ENCODE results near the gene CASTOR1.

Gene CASTOR1

DNA sequence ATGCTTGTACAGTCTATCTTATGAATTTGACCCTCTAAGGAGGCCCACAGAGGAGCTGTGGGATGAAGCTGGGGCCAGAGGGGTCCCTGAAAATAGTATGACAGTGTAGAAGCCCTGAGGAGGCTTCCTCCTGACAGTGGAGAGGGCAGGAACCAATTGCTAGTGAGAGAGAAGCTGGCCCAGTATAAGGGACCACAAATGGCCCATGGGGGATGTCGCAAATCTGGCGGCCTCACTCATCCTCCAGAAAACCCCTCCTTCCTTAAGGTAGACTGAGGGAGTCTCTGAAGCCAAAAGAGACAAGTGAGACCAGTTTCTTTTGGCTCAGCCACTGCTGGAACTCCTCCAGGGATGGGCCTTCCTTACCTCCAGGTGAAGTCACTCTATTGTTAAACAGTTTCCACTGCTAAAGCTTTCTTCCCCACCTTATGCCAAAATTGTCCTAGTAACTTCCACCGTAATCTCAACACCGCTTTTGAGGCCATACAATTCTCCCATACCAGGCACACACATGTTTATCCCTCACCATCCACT lies 17.8 kb upstream of the CASTOR1 start:
- Histone ChIP-seq H3K9me3 (ENCODE audit: control insufficient read depth, insufficient read depth, low read depth, low read length) (no peaks in the 10 kb centered on the region), H3K36me3 (ENCODE audit: control insufficient read depth in 2 of 2, insufficient read depth in 1 of 2, low read length in 2 of 2) (peaks cover 0 to 26% of the 10 kb centered on the region in 2 experiments; a peak in 1 of 3 replicates), H3K4me1 (ENCODE audit: control insufficient read depth, insufficient read depth, low read length) (no peaks in the 10 kb centered on the region), H3K4me3 (ENCODE audit: low read depth, low read length) (no peak overlapping the region), H3K27ac (ENCODE audit: extremely low read depth, low read depth, low read length) (no peak overlapping the region)
- TF ChIP-seq, protein P1, sequence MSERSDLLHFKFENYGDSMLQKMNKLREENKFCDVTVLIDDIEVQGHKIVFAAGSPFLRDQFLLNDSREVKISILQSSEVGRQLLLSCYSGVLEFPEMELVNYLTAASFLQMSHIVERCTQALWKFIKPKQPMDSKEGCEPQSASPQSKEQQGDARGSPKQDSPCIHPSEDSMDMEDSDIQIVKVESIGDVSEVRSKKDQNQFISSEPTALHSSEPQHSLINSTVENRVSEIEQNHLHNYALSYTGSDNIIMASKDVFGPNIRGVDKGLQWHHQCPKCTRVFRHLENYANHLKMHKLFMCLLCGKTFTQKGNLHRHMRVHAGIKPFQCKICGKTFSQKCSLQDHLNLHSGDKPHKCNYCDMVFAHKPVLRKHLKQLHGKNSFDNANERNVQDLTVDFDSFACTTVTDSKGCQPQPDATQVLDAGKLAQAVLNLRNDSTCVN (tag by site-specific recombination; optimal IDR thresholded peaks at IDR 0.05), result no peak
- TF ChIP-seq ZNF596 (tag by site-specific recombination; IDR thresholded peaks at IDR 0.05), result no peak
- no peak for TF ChIP-seq ZNF777 (tag by site-specific recombination; IDR thresholded peaks at IDR 0.05; ENCODE audit: borderline replicate concordance)
- TF ChIP-seq ZNF701 (tag by site-specific recombination; IDR thresholded peaks at IDR 0.05), result no peak
- no peak for TF ChIP-seq EGR2 (tag by site-specific recombination; IDR thresholded peaks at IDR 0.05; ENCODE audit: low read depth)
- no peak for TF ChIP-seq ZNF654 (tag by site-specific recombination; IDR thresholded peaks at IDR 0.05; ENCODE audit: low read depth)
- no peak for TF ChIP-seq HOXD13 (CRISPR knock-in tag; IDR thresholded peaks at IDR 0.05; ENCODE audit: borderline replicate concordance)
- no peak for TF ChIP-seq ZNF501 (tag by site-specific recombination; IDR thresholded peaks at IDR 0.05)
- TF ChIP-seq ZEB2 (tag by site-specific recombination; IDR thresholded peaks at IDR 0.05), result no peak
- TF ChIP-seq ZNF610 (tag by site-specific recombination; IDR thresholded peaks at IDR 0.05; ENCODE audit: borderline replicate concordance), result no peak
- CTCF ChIA-PET, result interaction anchor here (0.6 to 2.1 kb wide), 6 partner anchors 10 to 264 kb away, joined by 3 to 7 read pairs (median 3); partner anchors contain the start of gene CASTOR1
- POLR2A ChIA-PET, result no interaction called here

DNA sequence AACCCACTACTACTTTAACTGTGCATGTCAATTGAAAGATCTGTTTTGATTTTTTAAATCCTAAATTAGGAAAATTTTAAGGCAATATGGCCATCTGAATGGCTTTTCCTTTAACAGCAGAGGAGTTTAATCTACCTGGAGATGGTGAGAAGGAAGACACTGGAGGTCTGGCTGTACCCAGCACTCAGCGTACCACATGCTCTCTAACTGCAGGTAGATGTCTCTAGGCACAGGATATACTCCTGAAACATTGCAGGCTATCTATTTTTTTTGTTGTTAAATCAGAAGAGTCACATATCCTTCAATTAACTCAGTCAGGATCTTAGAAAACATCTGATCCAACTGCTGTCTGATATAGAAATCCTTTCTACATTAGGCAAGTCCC lies 17.3 kb upstream of the CASTOR1 start:
- POLR2A ChIA-PET, result no interaction called here

More for the DNA sequence above, 17.3 kb upstream of the CASTOR1 start:
- H3K27ac ChIP-seq (ENCODE audit: extremely low read depth, low read depth, low read length), result no peak overlapping the region
- H3K36me3 ChIP-seq (ENCODE audit: control insufficient read depth in 2 of 2, insufficient read depth in 1 of 2, low read length in 2 of 2), result peaks cover 0 to 29% of the 10 kb centered on the region in 2 experiments; a peak in 1 of 3 replicates
- CTCF ChIA-PET, result interaction anchor here (0.6 to 1.4 kb wide), 4 partner anchors 9 to 264 kb away, joined by 3 to 5 read pairs (median 3); no protein-coding TSS in a partner anchor
- H3K4me1 ChIP-seq (ENCODE audit: control insufficient read depth, insufficient read depth, low read length), result no peaks in the 10 kb centered on the region
- TF ChIP-seq ZNF112 (tag by site-specific recombination; IDR thresholded peaks at IDR 0.05) (no peak), ZNF621 (tag by site-specific recombination; IDR thresholded peaks at IDR 0.05) (no peak), ZNF571 (tag by site-specific recombination; IDR thresholded peaks at IDR 0.05) (no peak), ZNF548 (tag by site-specific recombination; IDR thresholded peaks at IDR 0.05) (no peak), ZSCAN23 (tag by site-specific recombination; IDR thresholded peaks at IDR 0.05) (no peak), ZNF132 (tag by site-specific recombination; IDR thresholded peaks at IDR 0.05; ENCODE audit: borderline replicate concordance) (no peak), ZNF549 (tag by site-specific recombination; IDR thresholded peaks at IDR 0.05) (no peak), ZBTB17 (tag by site-specific recombination; IDR thresholded peaks at IDR 0.05) (no peak), WT1 (tag by site-specific recombination; IDR thresholded peaks at IDR 0.05) (no peak), ZNF341 (tag by site-specific recombination; IDR thresholded peaks at IDR 0.05; ENCODE audit: low read depth) (no peak)
- TF ChIP-seq, protein P2, sequence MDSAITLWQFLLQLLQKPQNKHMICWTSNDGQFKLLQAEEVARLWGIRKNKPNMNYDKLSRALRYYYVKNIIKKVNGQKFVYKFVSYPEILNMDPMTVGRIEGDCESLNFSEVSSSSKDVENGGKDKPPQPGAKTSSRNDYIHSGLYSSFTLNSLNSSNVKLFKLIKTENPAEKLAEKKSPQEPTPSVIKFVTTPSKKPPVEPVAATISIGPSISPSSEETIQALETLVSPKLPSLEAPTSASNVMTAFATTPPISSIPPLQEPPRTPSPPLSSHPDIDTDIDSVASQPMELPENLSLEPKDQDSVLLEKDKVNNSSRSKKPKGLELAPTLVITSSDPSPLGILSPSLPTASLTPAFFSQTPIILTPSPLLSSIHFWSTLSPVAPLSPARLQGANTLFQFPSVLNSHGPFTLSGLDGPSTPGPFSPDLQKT (IDR thresholded peaks at IDR 0.05; ENCODE audit: borderline replicate concordance, low read depth, low read length), result no peak
- TF ChIP-seq, protein P3, sequence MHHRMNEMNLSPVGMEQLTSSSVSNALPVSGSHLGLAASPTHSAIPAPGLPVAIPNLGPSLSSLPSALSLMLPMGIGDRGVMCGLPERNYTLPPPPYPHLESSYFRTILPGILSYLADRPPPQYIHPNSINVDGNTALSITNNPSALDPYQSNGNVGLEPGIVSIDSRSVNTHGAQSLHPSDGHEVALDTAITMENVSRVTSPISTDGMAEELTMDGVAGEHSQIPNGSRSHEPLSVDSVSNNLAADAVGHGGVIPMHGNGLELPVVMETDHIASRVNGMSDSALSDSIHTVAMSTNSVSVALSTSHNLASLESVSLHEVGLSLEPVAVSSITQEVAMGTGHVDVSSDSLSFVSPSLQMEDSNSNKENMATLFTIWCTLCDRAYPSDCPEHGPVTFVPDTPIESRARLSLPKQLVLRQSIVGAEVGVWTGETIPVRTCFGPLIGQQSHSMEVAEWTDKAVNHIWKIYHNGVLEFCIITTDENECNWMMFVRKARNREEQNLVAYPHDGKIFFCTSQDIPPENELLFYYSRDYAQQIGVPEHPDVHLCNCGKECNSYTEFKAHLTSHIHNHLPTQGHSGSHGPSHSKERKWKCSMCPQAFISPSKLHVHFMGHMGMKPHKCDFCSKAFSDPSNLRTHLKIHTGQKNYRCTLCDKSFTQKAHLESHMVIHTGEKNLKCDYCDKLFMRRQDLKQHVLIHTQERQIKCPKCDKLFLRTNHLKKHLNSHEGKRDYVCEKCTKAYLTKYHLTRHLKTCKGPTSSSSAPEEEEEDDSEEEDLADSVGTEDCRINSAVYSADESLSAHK (tag by site-specific recombination; IDR thresholded peaks at IDR 0.05), result no peak
- TF ChIP-seq, protein P4, sequence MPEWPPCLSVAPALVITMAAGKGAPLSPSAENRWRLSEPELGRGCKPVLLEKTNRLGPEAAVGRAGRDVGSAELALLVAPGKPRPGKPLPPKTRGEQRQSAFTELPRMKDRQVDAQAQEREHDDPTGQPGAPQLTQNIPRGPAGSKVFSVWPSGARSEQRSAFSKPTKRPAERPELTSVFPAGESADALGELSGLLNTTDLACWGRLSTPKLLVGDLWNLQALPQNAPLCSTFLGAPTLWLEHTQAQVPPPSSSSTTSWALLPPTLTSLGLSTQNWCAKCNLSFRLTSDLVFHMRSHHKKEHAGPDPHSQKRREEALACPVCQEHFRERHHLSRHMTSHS (tag by site-specific recombination; IDR thresholded peaks at IDR 0.05), result no peak
- TF ChIP-seq, protein P5, sequence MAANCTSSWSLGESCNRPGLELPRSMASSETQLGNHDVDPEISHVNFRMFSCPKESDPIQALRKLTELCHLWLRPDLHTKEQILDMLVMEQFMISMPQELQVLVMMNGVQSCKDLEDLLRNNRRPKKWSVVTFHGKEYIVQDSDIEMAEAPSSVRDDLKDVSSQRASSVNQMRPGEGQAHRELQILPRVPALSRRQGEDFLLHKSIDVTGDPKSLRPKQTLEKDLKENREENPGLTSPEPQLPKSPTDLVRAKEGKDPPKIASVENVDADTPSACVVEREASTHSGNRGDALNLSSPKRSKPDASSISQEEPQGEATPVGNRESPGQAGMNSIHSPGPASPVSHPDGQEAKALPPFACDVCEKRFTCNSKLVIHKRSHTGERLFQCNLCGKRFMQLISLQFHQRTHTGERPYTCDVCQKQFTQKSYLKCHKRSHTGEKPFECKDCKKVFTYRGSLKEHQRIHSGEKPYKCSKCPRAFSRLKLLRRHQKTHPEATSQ (tag by site-specific recombination; IDR thresholded peaks at IDR 0.05), result no peak
- no peak overlapping the region for H3K4me3 ChIP-seq (ENCODE audit: low read depth, low read length)
- no peaks in the 10 kb centered on the region for H3K9me3 ChIP-seq (ENCODE audit: control insufficient read depth, insufficient read depth, low read depth, low read length)
